ENCODE measurements around the gene TMBIM1.

Gene TMBIM1

GRCh38 chr2:218234521-218234920 is 57.8 kb downstream of the TMBIM1 start:
- no peak for TF ChIP-seq REST (IDR thresholded peaks at IDR 0.05; ENCODE audit: insufficient read depth in 1 of 2, low read depth in 2 of 2, low read length in 2 of 2)
- TF ChIP-seq SIN3A (IDR thresholded peaks at IDR 0.05; ENCODE audit: borderline replicate concordance, insufficient read depth, low read length), result no peak
- no peak for TF ChIP-seq TAF1 (IDR thresholded peaks at IDR 0.05; ENCODE audit: borderline replicate concordance, insufficient read depth, low read length)
- TF ChIP-seq POLR2AphosphoS5 (IDR thresholded peaks at IDR 0.05; ENCODE audit: low read depth, low read length), result no peak
- no peak for TF ChIP-seq FOXP2 (optimal IDR thresholded peaks at IDR 0.05; ENCODE audit: borderline replicate concordance, extremely low read depth, extremely low read length, insufficient read depth)

GRCh38 chr2:218233543-218233942 is 58.8 kb downstream of the TMBIM1 start:
- TF ChIP-seq REST (IDR thresholded peaks at IDR 0.05; ENCODE audit: insufficient read depth in 1 of 2, low read depth in 2 of 2, low read length in 2 of 2) (no peak), SIN3A (IDR thresholded peaks at IDR 0.05; ENCODE audit: borderline replicate concordance, insufficient read depth, low read length) (no peak), POLR2AphosphoS5 (IDR thresholded peaks at IDR 0.05; ENCODE audit: low read depth, low read length) (no peak), FOXP2 (optimal IDR thresholded peaks at IDR 0.05; ENCODE audit: borderline replicate concordance, extremely low read depth, extremely low read length, insufficient read depth) (no peak), TAF1 (IDR thresholded peaks at IDR 0.05; ENCODE audit: borderline replicate concordance, insufficient read depth, low read length) (no peak)

- no peak for TF ChIP-seq FOXP2 (optimal IDR thresholded peaks at IDR 0.05; ENCODE audit: borderline replicate concordance, extremely low read depth, extremely low read length, insufficient read depth)
- no peak for TF ChIP-seq SIN3A (IDR thresholded peaks at IDR 0.05; ENCODE audit: borderline replicate concordance, insufficient read depth, low read length)
- no peak for TF ChIP-seq TAF1 (IDR thresholded peaks at IDR 0.05; ENCODE audit: borderline replicate concordance, insufficient read depth, low read length)
- no peak for TF ChIP-seq POLR2AphosphoS5 (IDR thresholded peaks at IDR 0.05; ENCODE audit: low read depth, low read length)
- TF ChIP-seq REST (IDR thresholded peaks at IDR 0.05; ENCODE audit: insufficient read depth in 1 of 2, low read depth in 2 of 2, low read length in 2 of 2), result no peak
These were observed 61.4 kb downstream of the TMBIM1 start for GRCh38 chr2:218230882-218231281.

- TF ChIP-seq POLR2AphosphoS5 (IDR thresholded peaks at IDR 0.05; ENCODE audit: low read depth, low read length) (no peak), SIN3A (IDR thresholded peaks at IDR 0.05; ENCODE audit: borderline replicate concordance, insufficient read depth, low read length) (no peak), FOXP2 (optimal IDR thresholded peaks at IDR 0.05; ENCODE audit: borderline replicate concordance, extremely low read depth, extremely low read length, insufficient read depth) (no peak), TAF1 (IDR thresholded peaks at IDR 0.05; ENCODE audit: borderline replicate concordance, insufficient read depth, low read length) (no peak), REST (IDR thresholded peaks at IDR 0.05; ENCODE audit: insufficient read depth in 1 of 2, low read depth in 2 of 2, low read length in 2 of 2) (no peak)
These were observed 62.5 kb downstream of the TMBIM1 start for GRCh38 chr2:218229851-218230250.

- TF ChIP-seq FOXP2 (optimal IDR thresholded peaks at IDR 0.05; ENCODE audit: borderline replicate concordance, extremely low read depth, extremely low read length, insufficient read depth) (no peak), TAF1 (IDR thresholded peaks at IDR 0.05; ENCODE audit: borderline replicate concordance, insufficient read depth, low read length) (no peak), REST (IDR thresholded peaks at IDR 0.05; ENCODE audit: insufficient read depth in 1 of 2, low read depth in 2 of 2, low read length in 2 of 2) (no peak), SIN3A (IDR thresholded peaks at IDR 0.05; ENCODE audit: borderline replicate concordance, insufficient read depth, low read length) (no peak), POLR2AphosphoS5 (IDR thresholded peaks at IDR 0.05; ENCODE audit: low read depth, low read length) (no peak)
These were observed 63.1 kb downstream of the TMBIM1 start for GRCh38 chr2:218229239-218229638.

Data from PFSK-1 (cell line).